Activated CD8-positive, alpha-beta T cell treated with anti-CD3 and anti-CD28 coated beads for 36 hours (primary cell): ENCODE results near the gene ZNF804B. TPM values are rescaled to one million over a fixed set of nuclear protein-coding genes. Genes with fewer than 3 reads are reported as not detected.

Source experiments
- ATAC-seq: fragments of 200-7000 bp; cut with Tn5 transposase; one replicate; pipeline ENCODE4 v1.10.0; 2021; ENCODE audit warnings: mild to moderate bottlenecking, moderate library complexity
- CTCF ChIA-PET: fragments of 350-600 bp; sonication (Branson Sonifier 250); formaldehyde crosslinking; loops from one replicate; lab custom pipeline; 2021; ENCODE audit warnings: antibody characterized with exemption; lab: Charles Lee
- POLR2A ChIA-PET: fragments of 350-600 bp; sonication (Branson Sonifier 250); formaldehyde crosslinking; loops from one replicate; lab custom pipeline; 2021; ENCODE audit warnings: antibody characterized with exemption; lab: Charles Lee
- DNase-seq: peaks from one replicate; pipeline ENCODE4 v3.0.0-alpha.2; 2020
- H3K27ac Mint-ChIP-seq: one replicate; pipeline ENCODE4 v1.8.0; 2021; ENCODE audit warnings: mild to moderate bottlenecking, mixed read lengths
- H3K27me3 Mint-ChIP-seq: one replicate; pipeline ENCODE4 v1.8.0; 2021; ENCODE audit warnings: mixed read lengths
- H3K36me3 Mint-ChIP-seq: one replicate; pipeline ENCODE4 v1.8.0; 2021; ENCODE audit warnings: low read depth, mixed read lengths
- H3K4me1 Mint-ChIP-seq: one replicate; pipeline ENCODE4 v1.8.0; 2021; ENCODE audit warnings: low read depth, mixed read lengths
- H3K4me3 Mint-ChIP-seq: one replicate; pipeline ENCODE4 v1.8.0; 2021; ENCODE audit warnings: mild to moderate bottlenecking, moderate library complexity, mixed read lengths
- H3K9me3 Mint-ChIP-seq: one replicate; pipeline ENCODE4 v1.8.0; 2021; ENCODE audit warnings: mixed read lengths
- CTCF ChIP-seq: fragments of 200-600 bp; IDR thresholded peaks from one replicate; pipeline ENCODE4 v1.8.0; 2022; ENCODE audit warnings: antibody characterized with exemption, mild to moderate bottlenecking
- intact Hi-C: fragments of 100-400 bp; cut with micrococcal nuclease; formaldehyde crosslinking; loops from one replicate; pipeline ENCODE4 v1.10.0; 2022
- total RNA-seq, 2 experiments: library from RNA; stranded (reverse); gene quantifications; one replicate each; pipeline ENCODE4 v1.2.3, GENCODE V29; 2021

The ZNF804B gene
- total RNA-seq, 2 experiments from 2014 or later = not detected

- ATAC-seq = no peak
Observed at GRCh38 chr7:89049043-89049442, 289.5 kb downstream of the ZNF804B start.

GRCh38 chr7:89053130-89053529 is 293.6 kb downstream of the ZNF804B start:
- CTCF ChIA-PET = no interaction called here
- no peaks in the 10 kb centered on the region for H3K36me3 Mint-ChIP-seq
- H3K4me3 Mint-ChIP-seq = no peak overlapping the region
- H3K4me1 Mint-ChIP-seq = no peaks in the 10 kb centered on the region
- ATAC-seq (no peak), DNase-seq (no peak)
- intact Hi-C loops = no loop called here
- no peak overlapping the region for H3K27ac Mint-ChIP-seq
- peaks cover 2% of the 10 kb centered on the region for H3K27me3 Mint-ChIP-seq
- POLR2A ChIA-PET = no interaction called here
- H3K9me3 Mint-ChIP-seq = no peaks in the 10 kb centered on the region
- no peak for TF ChIP-seq CTCF

More at GRCh38 chr7:89049043-89049442, 289.5 kb downstream of the ZNF804B start:
- ChIA-PET POLR2A (no interaction called here), CTCF (no interaction called here)
- no peak overlapping the region for H3K27ac Mint-ChIP-seq
- no peaks in the 10 kb centered on the region for H3K36me3 Mint-ChIP-seq
- intact Hi-C loops = no loop called here
- H3K9me3 Mint-ChIP-seq = peaks cover 2% of the 10 kb centered on the region
- no peak for DNase-seq
- no peak overlapping the region for H3K4me3 Mint-ChIP-seq
- no peaks in the 10 kb centered on the region for H3K27me3 Mint-ChIP-seq
- no peak for TF ChIP-seq CTCF
- no peaks in the 10 kb centered on the region for H3K4me1 Mint-ChIP-seq

- ATAC-seq = no peak
- Mint-ChIP-seq H3K36me3 (no peaks in the 10 kb centered on the region), H3K27me3 (peaks cover 2% of the 10 kb centered on the region), H3K27ac (no peak overlapping the region), H3K4me3 (no peak overlapping the region), H3K4me1 (no peaks in the 10 kb centered on the region), H3K9me3 (no peaks in the 10 kb centered on the region)
- intact Hi-C loops = no loop called here
- CTCF ChIA-PET = interaction anchor here (0.6 kb wide), 1 partner anchor 624 kb away, joined by 3 read pairs; no protein-coding TSS in a partner anchor
- POLR2A ChIA-PET = no interaction called here
- DNase-seq = no peak
- no peak for TF ChIP-seq CTCF
Observed at GRCh38 chr7:89054361-89054760, 294.9 kb downstream of the ZNF804B start.

- ChIA-PET POLR2A (no interaction called here), CTCF (no interaction called here)
- no peak for TF ChIP-seq CTCF
- Mint-ChIP-seq H3K27ac (no peak overlapping the region), H3K4me1 (no peaks in the 10 kb centered on the region), H3K4me3 (no peak overlapping the region), H3K9me3 (no peaks in the 10 kb centered on the region), H3K36me3 (no peaks in the 10 kb centered on the region), H3K27me3 (peaks cover 2% of the 10 kb centered on the region)
- ATAC-seq = no peak
- intact Hi-C loops = no loop called here
- no peak for DNase-seq
Observed at GRCh38 chr7:89060234-89060633, 300.7 kb downstream of the ZNF804B start.

GRCh38 chr7:89064831-89065230 is 305.3 kb downstream of the ZNF804B start:
- no peak overlapping the region for H3K4me3 Mint-ChIP-seq
- no peaks in the 10 kb centered on the region for H3K27me3 Mint-ChIP-seq
- intact Hi-C loops = no loop called here
- POLR2A ChIA-PET = no interaction called here
- no peaks in the 10 kb centered on the region for H3K4me1 Mint-ChIP-seq
- CTCF ChIA-PET = no interaction called here
- no peak for TF ChIP-seq CTCF
- H3K36me3 Mint-ChIP-seq = no peaks in the 10 kb centered on the region
- no peaks in the 10 kb centered on the region for H3K9me3 Mint-ChIP-seq
- ATAC-seq (no peak), DNase-seq (no peak)
- H3K27ac Mint-ChIP-seq = no peak overlapping the region
